Measurements from ENCODE around the gene KCNB1. TPM values are rescaled to one million over a fixed set of nuclear protein-coding genes. Genes with fewer than 3 reads are reported as not detected.

The KCNB1 gene
- total and polyA plus RNA-seq, 2 experiments from 2014 or later = 0.06 to 0.10 TPM

GRCh38 chr20:49510562-49511122 is 28.2 kb upstream of the KCNB1 start:
- no peak for TF ChIP-seq CTCF (IDR thresholded peaks at IDR 0.05; ENCODE audit: low read depth, low read length)
- Histone ChIP-seq H3K9me3 (ENCODE audit: low read depth) (no peaks in the 10 kb centered on the region), H3K27ac (no peak overlapping the region), H3K4me3 (no peak overlapping the region), H3K36me3 (no peaks in the 10 kb centered on the region), H3K4me1 (ENCODE audit: low read depth) (no peaks in the 10 kb centered on the region), H3K27me3 (no peaks in the 10 kb centered on the region)
- peak in 1 of 2 donors; percentile 96 for DNase-seq (ENCODE audit: low read depth in 1 of 2, low spot score in 1 of 2)

- no peak overlapping the region for H3K4me3 ChIP-seq
- H3K27me3 ChIP-seq = no peaks in the 10 kb centered on the region
- H3K36me3 ChIP-seq = no peaks in the 10 kb centered on the region
- TF ChIP-seq CTCF (IDR thresholded peaks at IDR 0.05; ENCODE audit: low read depth, low read length) = peak; percentile 44
- no peaks in the 10 kb centered on the region for H3K4me1 ChIP-seq (ENCODE audit: low read depth)
- peak; percentile 60 to 62 for DNase-seq (ENCODE audit: low read depth in 1 of 2, low spot score in 1 of 2)
- no peaks in the 10 kb centered on the region for H3K9me3 ChIP-seq (ENCODE audit: low read depth)
- H3K27ac ChIP-seq = no peak overlapping the region
Observed at GRCh38 chr20:49508435-49509199, 26.1 kb upstream of the KCNB1 start.

- no peak for TF ChIP-seq CTCF (IDR thresholded peaks at IDR 0.05; ENCODE audit: low read depth, low read length)
- no peak overlapping the region for H3K4me3 ChIP-seq
- no peaks in the 10 kb centered on the region for H3K4me1 ChIP-seq (ENCODE audit: low read depth)
- no peak for DNase-seq (ENCODE audit: low read depth in 1 of 2, low spot score in 1 of 2)
- no peaks in the 10 kb centered on the region for H3K27me3 ChIP-seq
- H3K27ac ChIP-seq = no peak overlapping the region
- H3K36me3 ChIP-seq = no peaks in the 10 kb centered on the region
- no peaks in the 10 kb centered on the region for H3K9me3 ChIP-seq (ENCODE audit: low read depth)
Observed at GRCh38 chr20:49507741-49508434, 25.4 kb upstream of the KCNB1 start.

GRCh38 chr20:49505518-49505917 is 23.1 kb upstream of the KCNB1 start:
- Histone ChIP-seq H3K9me3 (ENCODE audit: low read depth) (no peaks in the 10 kb centered on the region), H3K4me3 (no peak overlapping the region), H3K27ac (no peak overlapping the region), H3K27me3 (no peaks in the 10 kb centered on the region), H3K36me3 (no peaks in the 10 kb centered on the region), H3K4me1 (ENCODE audit: low read depth) (no peaks in the 10 kb centered on the region)
- DNase-seq (ENCODE audit: low read depth in 1 of 2, low spot score in 1 of 2) = peak in 1 of 2 donors; percentile 74
- TF ChIP-seq CTCF (IDR thresholded peaks at IDR 0.05; ENCODE audit: low read depth, low read length) = no peak

- TF ChIP-seq CTCF (IDR thresholded peaks at IDR 0.05; ENCODE audit: low read depth, low read length) = no peak
- H3K4me1 ChIP-seq (ENCODE audit: low read depth) = no peaks in the 10 kb centered on the region
Observed at GRCh38 chr20:49503176-49503575, 20.7 kb upstream of the KCNB1 start.

More at GRCh38 chr20:49503176-49503575, 20.7 kb upstream of the KCNB1 start:
- no peaks in the 10 kb centered on the region for H3K36me3 ChIP-seq
- H3K27me3 ChIP-seq = no peaks in the 10 kb centered on the region
- no peak overlapping the region for H3K4me3 ChIP-seq
- H3K9me3 ChIP-seq (ENCODE audit: low read depth) = no peaks in the 10 kb centered on the region
- no peak overlapping the region for H3K27ac ChIP-seq
- no peak for DNase-seq (ENCODE audit: low read depth in 1 of 2, low spot score in 1 of 2)

Data from cardiac muscle cell (in vitro differentiated cells and primary cell).